ENCODE results near the gene LETMD1. TPM values are rescaled to one million over a fixed set of nuclear protein-coding genes. Genes with fewer than 3 reads are reported as not detected.

Gene LETMD1
- total and polyA plus RNA-seq, 9 of the 15 experiments (the other 6 are each of a cell fraction or from before 2014, with no cell fraction given): 58.7 to 163 (median 75.4) TPM

DNA sequence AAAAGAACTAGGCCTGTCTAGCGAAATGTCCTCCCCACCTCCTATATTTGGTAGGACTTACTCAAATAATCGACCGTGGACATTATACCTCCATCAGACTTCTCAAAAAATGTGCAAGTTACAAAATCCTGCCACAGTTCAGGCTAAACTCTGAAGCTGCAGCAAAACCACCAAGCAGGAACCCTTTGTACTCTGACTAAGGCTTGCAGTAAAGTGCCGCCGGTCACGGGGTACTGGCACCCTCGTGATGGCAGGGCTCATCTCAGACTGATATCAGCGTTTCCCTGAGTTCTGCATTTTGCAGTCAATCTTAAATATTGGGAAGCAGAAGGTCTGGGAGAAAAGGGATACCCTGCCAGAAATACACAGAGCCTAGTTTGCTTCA, 39.1 kb upstream of the LETMD1 start (continued):
- TF ChIP-seq, protein P1, sequence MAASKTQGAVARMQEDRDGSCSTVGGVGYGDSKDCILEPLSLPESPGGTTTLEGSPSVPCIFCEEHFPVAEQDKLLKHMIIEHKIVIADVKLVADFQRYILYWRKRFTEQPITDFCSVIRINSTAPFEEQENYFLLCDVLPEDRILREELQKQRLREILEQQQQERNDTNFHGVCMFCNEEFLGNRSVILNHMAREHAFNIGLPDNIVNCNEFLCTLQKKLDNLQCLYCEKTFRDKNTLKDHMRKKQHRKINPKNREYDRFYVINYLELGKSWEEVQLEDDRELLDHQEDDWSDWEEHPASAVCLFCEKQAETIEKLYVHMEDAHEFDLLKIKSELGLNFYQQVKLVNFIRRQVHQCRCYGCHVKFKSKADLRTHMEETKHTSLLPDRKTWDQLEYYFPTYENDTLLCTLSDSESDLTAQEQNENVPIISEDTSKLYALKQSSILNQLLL (CRISPR knock-in tag; IDR thresholded peaks at IDR 0.05; ENCODE audit: borderline replicate concordance): no peak
- no peak for TF ChIP-seq LARP7 (IDR thresholded peaks at IDR 0.05)
- TF ChIP-seq, protein P2, sequence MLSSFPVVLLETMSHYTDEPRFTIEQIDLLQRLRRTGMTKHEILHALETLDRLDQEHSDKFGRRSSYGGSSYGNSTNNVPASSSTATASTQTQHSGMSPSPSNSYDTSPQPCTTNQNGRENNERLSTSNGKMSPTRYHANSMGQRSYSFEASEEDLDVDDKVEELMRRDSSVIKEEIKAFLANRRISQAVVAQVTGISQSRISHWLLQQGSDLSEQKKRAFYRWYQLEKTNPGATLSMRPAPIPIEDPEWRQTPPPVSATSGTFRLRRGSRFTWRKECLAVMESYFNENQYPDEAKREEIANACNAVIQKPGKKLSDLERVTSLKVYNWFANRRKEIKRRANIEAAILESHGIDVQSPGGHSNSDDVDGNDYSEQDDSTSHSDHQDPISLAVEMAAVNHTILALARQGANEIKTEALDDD (IDR thresholded peaks at IDR 0.05): no peak
- TF ChIP-seq, protein P3, sequence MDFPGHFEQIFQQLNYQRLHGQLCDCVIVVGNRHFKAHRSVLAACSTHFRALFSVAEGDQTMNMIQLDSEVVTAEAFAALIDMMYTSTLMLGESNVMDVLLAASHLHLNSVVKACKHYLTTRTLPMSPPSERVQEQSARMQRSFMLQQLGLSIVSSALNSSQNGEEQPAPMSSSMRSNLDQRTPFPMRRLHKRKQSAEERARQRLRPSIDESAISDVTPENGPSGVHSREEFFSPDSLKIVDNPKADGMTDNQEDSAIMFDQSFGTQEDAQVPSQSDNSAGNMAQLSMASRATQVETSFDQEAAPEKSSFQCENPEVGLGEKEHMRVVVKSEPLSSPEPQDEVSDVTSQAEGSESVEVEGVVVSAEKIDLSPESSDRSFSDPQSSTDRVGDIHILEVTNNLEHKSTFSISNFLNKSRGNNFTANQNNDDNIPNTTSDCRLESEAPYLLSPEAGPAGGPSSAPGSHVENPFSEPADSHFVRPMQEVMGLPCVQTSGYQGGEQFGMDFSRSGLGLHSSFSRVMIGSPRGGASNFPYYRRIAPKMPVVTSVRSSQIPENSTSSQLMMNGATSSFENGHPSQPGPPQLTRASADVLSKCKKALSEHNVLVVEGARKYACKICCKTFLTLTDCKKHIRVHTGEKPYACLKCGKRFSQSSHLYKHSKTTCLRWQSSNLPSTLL (IDR thresholded peaks at IDR 0.05): no peak
- TF ChIP-seq MTF1 (CRISPR knock-in tag; IDR thresholded peaks at IDR 0.05; ENCODE audit: borderline replicate concordance): no peak

DNA sequence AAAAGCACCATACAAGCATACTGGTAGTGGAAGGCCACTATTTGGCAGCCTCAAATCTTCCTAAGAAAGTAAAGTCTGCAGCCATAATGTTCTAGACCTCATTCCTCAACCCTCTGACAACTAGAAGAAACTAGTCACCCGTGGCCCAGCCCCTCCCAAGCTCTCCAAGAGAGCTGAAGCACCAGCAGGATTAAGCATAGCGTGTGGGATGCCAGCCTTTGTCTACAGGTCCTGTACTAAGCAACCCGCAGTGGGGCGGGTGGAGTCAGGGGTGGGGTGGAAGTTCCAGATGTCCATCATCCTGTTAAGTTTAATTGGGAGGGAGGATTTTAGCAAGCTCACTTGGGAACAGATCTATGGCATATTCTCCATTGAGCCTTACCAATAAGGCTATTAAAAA, 36.2 kb upstream of the LETMD1 start:
- FAIRE-seq (no peak), ATAC-seq (peak; percentile 76), DNase-seq (ENCODE audit: extremely low read depth in 1 of 4, low spot score in 3 of 4) (peak in 1 of 4 experiments; percentile 23)
- no peak overlapping the region for H2AFZ ChIP-seq (ENCODE audit: low read depth, low read length)
- H3K36me3 ChIP-seq (ENCODE audit: control insufficient read depth, insufficient read depth, low read length): peaks cover 21% of the 10 kb centered on the region
- H3K4me3 ChIP-seq: no peak overlapping the region
- no peaks in the 10 kb centered on the region for H4K20me1 ChIP-seq (replicated peaks; ENCODE audit: control insufficient read depth, insufficient read depth, low read length)
- peaks cover 6 to 13% of the 10 kb centered on the region in 2 experiments; a peak in 4 of 5 replicates for H3K4me1 ChIP-seq (replicated peaks in 1 of 2; ENCODE audit: control insufficient read depth in 2 of 2, insufficient read depth in 2 of 2, low read length in 2 of 2)
- H3K9me1 ChIP-seq (ENCODE audit: control insufficient read depth, insufficient read depth, low read length): no peaks in the 10 kb centered on the region
- no peaks in the 10 kb centered on the region for H3K9me3 ChIP-seq (replicated peaks; ENCODE audit: control insufficient read depth, insufficient read depth, low read depth, low read length)
- CTCF ChIA-PET (ENCODE audit: low intra/inter-chr PET ratio): no interaction called here
- POLR2A ChIA-PET: interaction anchor here (2.2 kb wide), 1 partner anchor 10 kb away, joined by 11 read pairs; no protein-coding TSS in a partner anchor
- intact Hi-C loops (cut with micrococcal nuclease): no loop called here
- H3K79me2 ChIP-seq (ENCODE audit: control insufficient read depth, insufficient read depth, low read length): peaks cover 71% of the 10 kb centered on the region
- H3K4me2 ChIP-seq (ENCODE audit: insufficient read depth, low read length): no peak overlapping the region
- no peak overlapping the region for H3K27ac ChIP-seq (ENCODE audit: extremely low read depth, low read depth, low read length)
- WGBS (ENCODE audit: insufficient coverage, low coverage, missing lambda C conversion rate): 44% methylated on average over 4 of the region's 4 CpGs
- BruUV-seq (replicated peaks): no TSS peak
- no peak overlapping the region for H3K9ac ChIP-seq (ENCODE audit: insufficient read depth in 1 of 2, low read depth in 2 of 2, low read length in 2 of 2)
- TF ChIP-seq LARP7 (IDR thresholded peaks at IDR 0.05) (no peak), TEAD2 (tag; IDR thresholded peaks at IDR 0.05) (no peak)
- TF ChIP-seq, protein P4, sequence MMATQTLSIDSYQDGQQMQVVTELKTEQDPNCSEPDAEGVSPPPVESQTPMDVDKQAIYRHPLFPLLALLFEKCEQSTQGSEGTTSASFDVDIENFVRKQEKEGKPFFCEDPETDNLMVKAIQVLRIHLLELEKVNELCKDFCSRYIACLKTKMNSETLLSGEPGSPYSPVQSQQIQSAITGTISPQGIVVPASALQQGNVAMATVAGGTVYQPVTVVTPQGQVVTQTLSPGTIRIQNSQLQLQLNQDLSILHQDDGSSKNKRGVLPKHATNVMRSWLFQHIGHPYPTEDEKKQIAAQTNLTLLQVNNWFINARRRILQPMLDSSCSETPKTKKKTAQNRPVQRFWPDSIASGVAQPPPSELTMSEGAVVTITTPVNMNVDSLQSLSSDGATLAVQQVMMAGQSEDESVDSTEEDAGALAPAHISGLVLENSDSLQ (IDR thresholded peaks at IDR 0.05): peak; percentile 34; the same call in 1 of the 2 replicates
- TF ChIP-seq, protein P2 (IDR thresholded peaks at IDR 0.05): peak; percentile 33; the same call in 1 of the 2 replicates
- in situ Hi-C loops (cut with MboI): no loop called here
- H3K27me3 ChIP-seq (ENCODE audit: control insufficient read depth in 2 of 2, insufficient read depth in 2 of 2, low read length in 2 of 2): no peaks in the 10 kb centered on the region

Measured in K562 (cell line).